HG03025 (cell line): Measurements from ENCODE around the gene ASTN2.

Source experiments
- ATAC-seq: cut with Tn5 transposase; IDR thresholded peaks from one replicate; pipeline ENCODE4 v1.9.1; 2021; ENCODE audit warnings: mild to moderate bottlenecking, moderate library complexity; ENCODE audit not compliant: unreplicated experiment, low FRiP score

ASTN2 gene

GRCh38 chr9:116480700-116481099, 934.2 kb downstream of the ASTN2 start:
- no peak for ATAC-seq

DNA sequence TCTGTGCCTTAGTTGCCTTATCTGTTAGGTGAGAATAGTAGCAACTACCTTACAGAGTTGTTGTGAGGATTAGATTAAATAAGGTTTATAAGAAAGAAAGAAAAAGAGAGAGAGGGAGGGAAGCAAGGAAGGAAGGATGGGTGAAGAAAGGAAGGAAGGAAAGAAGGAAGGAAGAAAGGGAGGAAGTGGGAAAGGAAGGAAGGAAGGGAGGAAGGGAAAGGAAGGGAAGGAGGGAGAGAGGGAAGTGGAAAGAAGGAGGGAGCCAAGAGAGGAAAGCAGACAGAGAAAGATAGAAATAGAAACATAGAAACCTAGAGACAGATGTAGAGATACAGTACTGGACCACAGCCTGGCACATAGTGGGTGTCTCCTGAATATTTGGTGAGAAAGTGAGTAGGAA, 934.9 kb downstream of the ASTN2 start:
- no peak for ATAC-seq

DNA sequence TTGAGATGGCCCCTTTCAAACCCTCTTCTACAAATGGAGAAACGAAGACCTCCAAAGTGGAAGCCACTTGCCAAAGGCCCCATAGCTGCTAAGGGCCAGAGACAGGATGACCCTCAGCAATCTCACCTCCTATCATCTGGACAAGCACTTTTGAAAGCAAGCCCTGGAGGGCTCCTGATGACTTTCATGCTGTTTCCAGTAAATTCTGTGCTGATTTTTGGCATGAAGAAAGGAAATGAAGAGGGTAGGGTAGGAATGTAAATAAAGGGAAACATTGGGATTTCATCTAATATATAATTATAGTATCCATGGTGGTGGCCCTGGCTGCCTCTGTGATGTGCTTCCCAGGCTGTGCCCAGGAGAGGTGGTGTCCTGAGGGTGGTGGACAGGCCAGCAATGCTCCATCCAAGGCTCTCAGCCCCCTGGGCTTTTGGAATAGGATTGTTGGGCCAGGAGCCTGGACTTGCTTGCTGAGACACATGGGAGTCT, 935.8 kb downstream of the ASTN2 start:
- no peak for ATAC-seq

DNA sequence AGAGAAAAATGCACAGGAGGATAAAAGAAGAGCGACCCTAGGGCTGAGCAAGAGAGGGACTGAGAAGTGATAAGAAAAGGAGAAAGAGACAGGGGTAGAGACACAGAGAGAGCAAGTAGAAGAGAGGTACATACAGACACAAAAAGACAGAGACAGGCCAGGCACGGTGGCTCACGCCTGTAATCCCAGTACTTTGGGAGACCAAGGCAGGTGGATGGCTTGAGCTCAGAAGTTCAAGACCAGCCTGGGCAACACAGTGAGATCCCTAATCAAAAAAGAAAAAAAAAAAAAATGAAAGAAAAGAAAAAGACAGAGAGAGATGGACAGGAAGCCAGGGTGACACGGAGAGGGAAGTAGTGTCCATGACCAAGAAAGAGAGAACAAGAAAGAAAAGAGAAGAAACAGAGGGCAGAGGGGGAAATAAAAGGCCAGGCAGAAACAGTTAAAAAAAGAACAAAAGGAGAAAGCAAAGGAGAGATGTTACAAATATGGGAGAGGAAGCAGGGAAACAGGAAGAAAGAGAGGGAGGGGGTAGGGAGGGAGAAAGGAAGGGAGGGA, 937.2 kb downstream of the ASTN2 start:
- ATAC-seq: no peak

- ATAC-seq: no peak
Measured at GRCh38 chr9:116476935-116477381, 937.9 kb downstream of the ASTN2 start.

GRCh38 chr9:116476002-116476401, 938.9 kb downstream of the ASTN2 start:
- no peak for ATAC-seq

- ATAC-seq: no peak
Measured at GRCh38 chr9:116475201-116475600, 939.7 kb downstream of the ASTN2 start.

DNA sequence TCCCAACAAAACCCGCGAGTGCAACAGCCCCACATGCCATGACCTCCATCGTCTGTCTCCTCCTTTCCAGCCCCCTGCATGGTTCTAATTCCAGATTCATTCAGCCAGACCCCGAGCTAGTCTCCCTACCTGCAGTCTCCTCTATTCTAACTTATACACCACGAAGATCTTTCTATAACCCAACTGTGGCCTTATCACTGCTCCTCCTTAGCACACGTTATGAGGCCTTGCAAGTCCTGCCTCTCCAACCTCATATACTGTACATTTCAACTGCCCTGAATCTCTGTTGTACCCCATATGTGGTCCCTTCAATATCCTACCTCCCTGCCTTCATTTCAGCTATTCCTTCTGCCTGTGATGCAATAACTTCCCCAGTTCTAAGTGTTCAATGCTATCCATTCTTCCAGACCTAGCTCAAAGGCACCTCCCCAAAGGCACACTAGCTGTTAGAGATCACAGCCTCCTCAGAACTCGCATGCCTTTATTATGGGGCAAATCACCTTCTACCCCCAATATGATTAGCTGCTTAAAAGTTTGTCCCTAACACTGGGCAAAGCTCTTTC, 942.8 kb downstream of the ASTN2 start:
- no peak for ATAC-seq

DNA sequence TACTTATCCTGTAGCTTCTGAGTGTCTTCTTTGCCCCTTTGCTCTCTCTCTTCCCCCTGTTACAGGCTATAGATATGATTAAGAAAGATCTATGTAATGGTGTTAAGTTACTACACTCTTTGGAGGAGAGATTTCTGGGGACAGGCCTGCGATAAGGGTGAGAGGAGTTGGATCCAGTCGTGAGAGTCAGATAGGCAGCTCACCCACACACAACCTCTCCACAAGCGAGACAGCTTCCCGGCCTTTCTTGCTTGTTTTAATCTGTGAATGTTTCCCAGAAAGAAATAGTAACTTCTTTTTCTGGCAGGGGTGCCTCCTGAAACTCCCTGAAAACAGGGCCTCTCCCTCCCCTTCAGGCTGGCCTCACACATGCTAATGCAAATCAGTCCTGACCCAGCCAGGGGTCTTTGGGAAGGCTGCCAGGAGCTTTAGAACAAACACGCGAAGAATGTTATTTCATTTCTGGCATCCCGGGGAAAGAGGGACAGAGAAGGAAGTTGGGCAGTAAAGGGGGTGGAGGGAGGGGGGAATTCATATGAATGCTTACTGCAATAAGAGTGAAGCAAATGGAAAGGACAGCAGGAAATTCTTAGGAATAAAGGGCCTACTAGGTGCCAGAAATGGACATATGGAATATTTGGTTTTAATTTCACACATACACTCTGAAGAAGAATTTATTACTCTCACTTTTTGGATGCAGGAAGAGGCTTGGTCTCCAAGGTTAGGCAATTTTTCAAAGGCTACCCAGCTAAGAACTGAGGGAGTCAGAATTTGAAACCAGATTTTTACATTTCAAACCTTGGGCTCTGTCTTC, 943.6 kb downstream of the ASTN2 start:
- no peak for ATAC-seq

DNA sequence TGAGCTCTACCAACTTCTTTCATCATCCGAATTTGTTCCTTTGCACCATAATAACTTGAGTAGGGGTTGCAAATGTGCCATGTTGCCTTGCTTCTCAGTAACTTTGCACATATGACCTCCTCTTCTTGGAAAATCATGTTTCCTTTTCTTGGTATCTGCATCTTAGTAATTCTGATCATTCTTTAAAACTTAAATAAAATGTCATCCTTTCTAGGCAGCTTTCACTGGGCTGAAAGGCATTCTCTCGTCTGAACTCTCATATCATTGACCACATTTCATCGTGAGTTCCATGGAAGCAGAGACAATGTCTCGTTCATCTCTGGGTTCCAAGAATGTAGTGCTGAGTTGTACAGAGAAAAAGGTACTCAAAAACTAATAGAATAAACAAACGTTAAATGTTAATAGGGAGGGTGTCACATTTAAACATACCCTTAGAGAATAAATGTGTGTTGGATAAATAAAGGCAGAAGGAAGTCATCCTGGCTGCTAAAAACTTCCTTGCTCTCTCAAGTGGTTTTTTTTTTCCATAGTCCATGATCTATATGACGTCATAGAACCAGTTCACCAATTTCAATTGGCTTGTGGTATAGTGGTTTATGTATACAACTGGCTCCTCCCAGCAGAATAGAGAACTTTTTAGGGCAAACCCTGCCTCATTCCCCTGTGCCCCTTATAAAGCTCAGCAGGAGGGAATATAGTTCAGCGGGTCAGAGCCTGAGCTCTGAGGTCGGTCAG, 945.9 kb downstream of the ASTN2 start:
- no peak for ATAC-seq

- no peak for ATAC-seq
Measured at GRCh38 chr9:116468369-116468768, 946.5 kb downstream of the ASTN2 start.

DNA sequence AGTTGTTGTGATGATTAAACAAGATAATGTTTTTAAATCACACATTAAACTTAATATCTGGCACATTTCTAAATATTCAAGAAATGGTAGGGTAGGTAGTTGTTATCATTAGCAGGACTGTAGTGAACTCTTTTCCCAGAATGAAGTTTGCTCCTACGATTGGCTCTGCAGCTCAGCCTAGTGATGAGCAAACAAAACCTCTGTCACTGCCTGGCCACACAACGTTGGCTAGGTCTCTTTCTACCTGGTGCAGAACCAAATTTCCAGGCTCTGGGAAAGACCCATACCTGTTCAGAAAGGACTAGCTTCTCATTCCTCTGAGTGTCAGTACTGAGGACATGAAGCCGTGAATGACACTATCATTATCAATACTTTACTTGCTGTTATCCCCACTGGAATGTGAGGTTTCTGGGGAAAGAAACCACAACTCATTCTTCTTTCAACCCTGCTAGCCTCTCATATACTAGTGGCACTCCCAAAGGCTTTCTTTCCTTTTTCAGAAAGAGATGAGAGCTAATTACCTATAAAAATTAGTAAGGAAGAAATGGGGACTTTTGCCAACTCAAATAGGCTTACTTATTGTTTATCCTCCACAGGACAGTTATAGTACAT, 947.0 kb downstream of the ASTN2 start:
- ATAC-seq: no peak

GRCh38 chr9:116466271-116467235, 948.3 kb downstream of the ASTN2 start:
- ATAC-seq: no peak

DNA sequence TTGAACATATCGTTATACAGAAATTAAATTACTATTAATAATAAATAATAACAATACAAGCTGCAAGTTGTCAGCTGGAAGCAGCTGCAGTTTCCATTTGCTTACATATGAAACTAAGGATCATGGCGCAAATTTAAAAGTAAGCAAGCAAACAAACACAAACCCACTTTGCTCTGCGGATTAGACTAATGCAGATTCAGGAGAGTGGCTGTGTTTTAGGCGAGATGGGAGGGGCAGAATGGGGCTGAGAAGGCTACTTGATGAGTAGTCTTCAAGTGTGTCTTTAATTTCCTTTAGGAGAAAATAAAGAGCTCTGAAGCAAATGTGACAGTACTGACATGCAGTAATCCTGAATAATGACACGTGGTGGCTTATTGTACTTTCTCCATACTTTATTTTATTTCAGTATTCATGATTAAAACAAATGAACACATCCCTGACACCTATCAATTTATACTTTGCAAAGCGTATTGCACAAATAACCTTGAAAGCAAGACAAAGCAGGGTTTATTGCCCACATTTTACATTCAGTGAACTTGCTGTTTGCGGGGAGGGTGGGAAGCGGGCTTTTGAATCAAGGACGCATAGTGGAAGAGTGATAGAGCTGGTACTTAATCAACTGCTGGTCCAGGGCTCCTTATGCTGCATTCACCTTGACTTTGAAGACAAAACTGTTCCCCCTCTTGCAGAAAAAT, 949.1 kb downstream of the ASTN2 start:
- no peak for ATAC-seq

DNA sequence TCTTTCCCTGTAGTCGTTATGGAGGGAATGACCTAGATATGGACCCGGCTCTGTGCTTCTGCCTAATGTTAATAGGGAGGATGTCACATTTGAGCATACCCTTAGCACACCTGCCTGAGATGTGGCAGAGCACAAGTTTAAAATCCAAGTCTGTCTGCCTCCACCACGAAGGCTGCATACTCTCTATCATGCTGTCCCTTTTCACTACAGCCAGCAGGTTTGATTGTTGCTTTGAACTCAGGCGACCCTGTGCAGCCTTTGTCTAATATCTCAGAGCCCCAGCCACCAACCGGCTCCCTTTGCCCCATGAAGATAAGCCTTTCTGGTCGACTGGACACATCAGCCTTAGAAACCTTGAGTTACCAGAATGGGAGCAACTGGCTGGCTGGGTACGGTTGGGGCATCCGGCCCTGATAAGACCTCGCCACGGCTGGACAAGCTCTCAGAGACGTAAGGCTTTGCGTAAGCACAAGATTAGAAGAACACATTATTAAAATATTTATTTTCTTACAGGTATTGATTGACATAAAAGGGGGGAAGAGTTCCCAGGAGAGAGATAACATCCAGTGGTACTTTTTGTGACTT, 949.8 kb downstream of the ASTN2 start:
- no peak for ATAC-seq

DNA sequence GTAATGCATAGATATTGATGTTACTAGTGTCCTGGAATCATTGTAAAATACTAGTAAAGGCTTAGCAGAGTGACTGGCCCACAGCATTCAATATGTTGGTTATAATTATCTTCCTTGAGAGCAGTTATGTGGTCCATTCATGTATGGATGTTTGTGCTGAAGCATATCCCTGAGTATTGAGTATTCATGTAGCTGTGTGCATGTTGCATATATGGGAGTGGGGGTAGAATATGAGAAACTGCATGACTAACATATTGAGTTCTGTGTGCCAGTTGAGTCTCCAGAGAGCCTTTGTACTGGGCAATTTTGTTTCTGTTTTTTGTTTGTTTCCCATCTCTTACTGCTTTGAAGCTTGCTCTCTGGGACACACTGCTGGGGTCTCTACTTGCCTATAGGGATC, 950.4 kb downstream of the ASTN2 start:
- ATAC-seq: no peak

- ATAC-seq: no peak
Measured at GRCh38 chr9:116461632-116462031, 953.2 kb downstream of the ASTN2 start.

- ATAC-seq: no peak
Measured at GRCh38 chr9:116460026-116460425, 954.8 kb downstream of the ASTN2 start.

DNA sequence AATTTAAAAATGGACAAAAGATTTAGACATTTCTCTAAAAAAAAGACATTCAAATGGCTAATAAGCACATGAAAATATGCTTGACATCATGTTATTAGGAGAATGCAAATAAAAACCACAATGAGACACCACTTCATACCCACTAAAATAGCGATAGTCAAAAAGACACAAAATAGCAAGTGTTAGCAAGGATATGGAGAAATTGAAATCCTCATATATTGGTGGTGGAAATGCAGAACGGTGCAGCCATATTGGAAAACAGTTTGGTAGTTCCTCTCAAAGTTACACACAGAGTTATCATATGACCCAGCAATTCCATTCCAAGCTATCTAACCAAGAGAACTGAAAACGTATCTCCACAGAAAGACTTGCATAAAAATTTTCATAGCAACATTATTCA, 955.3 kb downstream of the ASTN2 start:
- no peak for ATAC-seq
